A549 (cell line): Measurements from ENCODE around the gene SHBG. TPM values are rescaled to one million over a fixed set of nuclear protein-coding genes. Genes with fewer than 3 reads are reported as not detected.

ENCODE experiments used
- ATAC-seq, 2 experiments: fragments of 200-7000 bp in 1 of 2; fragments of >200 bp in 1 of 2; cut with Nextera tagmentation in 1 of 2; cut with Tn5 transposase in 1 of 2; 3 replicates each; pipeline versions ENCODE4 v1.8.0 to v1.9.1; 2018 to 2020; ENCODE audit warnings: mild to moderate bottlenecking in 1 of 2, moderate library complexity in 1 of 2
- CTCF ChIA-PET: fragments of 300-600 bp; sonication (Branson Sonifier 250); formaldehyde crosslinking; extraction: SDS; loops from one replicate; lab custom pipeline; 2021; ENCODE audit warnings: antibody characterized with exemption, inconsistent platforms; lab: Yijun Ruan, JAX
- POLR2A ChIA-PET: fragments of 350-600 bp; formaldehyde crosslinking; extraction: SDS; loops from one replicate; lab custom pipeline; 2021; ENCODE audit warnings: antibody characterized with exemption, inconsistent platforms; lab: Yijun Ruan, JAX
- DNase-seq, 2 experiments: peaks; one replicate each; pipeline versions ENCODE4 v3.0.0 to v3.0.0-alpha.2; 2011 to 2016; ENCODE audit warnings: low read depth in 1 of 2, low spot score in 1 of 2
- FAIRE-seq: peaks from 2 replicates; lab custom pipeline; 2011; peaks lifted over from hg19 to GRCh38; lab: Jason Lieb, UNC
- H3K27ac ChIP-seq, 2 experiments: fragments of >200 bp; sonication (Bioruptor Twin); formaldehyde crosslinking; 3 replicates each; pipeline ENCODE4 v1.5.1; 2016 to 2017
- H3K4me1 ChIP-seq: fragments of >200 bp; sonication (Bioruptor Twin); formaldehyde crosslinking; 3 replicates; pipeline ENCODE4 v1.6.1; 2016
- H3K4me2 ChIP-seq: fragments of >200 bp; sonication (Bioruptor Twin); formaldehyde crosslinking; 3 replicates; pipeline ENCODE4 v1.6.1; 2016
- H3K4me3 ChIP-seq: fragments of >200 bp; sonication (Bioruptor Twin); formaldehyde crosslinking; 3 replicates; pipeline ENCODE4 v1.5.1; 2016
- H3K9me3 ChIP-seq: fragments of >200 bp; sonication (Bioruptor Twin); formaldehyde crosslinking; 3 replicates; pipeline ENCODE4 v1.6.1; 2016
- BCL3 ChIP-seq: fragments of >200 bp; sonication (Bioruptor Twin); formaldehyde crosslinking; IDR thresholded peaks from 3 replicates; pipeline ENCODE4 v1.6.1; 2016
- BHLHE40 ChIP-seq: IDR thresholded peaks from 2 replicates; pipeline ENCODE4 v1.6.1; 2012; ENCODE audit warnings: low read depth, low read length, inconsistent platforms
- CEBPB ChIP-seq, 2 experiments: fragments of >200 bp in 1 of 2; sonication (Bioruptor Twin) in 1 of 2; formaldehyde crosslinking in 1 of 2; IDR thresholded peaks; 2 replicates each; pipeline ENCODE4 v1.6.1; 2012 to 2016
- CHD2 ChIP-seq: fragments of 150-350 bp; IDR thresholded peaks from 2 replicates; pipeline ENCODE4 v1.6.1; 2014; ENCODE audit warnings: low read length; ENCODE audit not compliant: partially characterized antibody
- CTCF ChIP-seq: fragments of >200 bp; sonication (Bioruptor Twin); formaldehyde crosslinking; IDR thresholded peaks from 3 replicates; pipeline ENCODE4 v1.5.1; 2016
- E2F6 ChIP-seq: IDR thresholded peaks from 2 replicates; pipeline ENCODE4 v1.6.1; 2012; ENCODE audit warnings: low read depth, borderline replicate concordance
- EHF ChIP-seq: fragments of 250-450 bp; sonication (Bioruptor Pico); IDR thresholded peaks from 2 replicates; pipeline ENCODE4 v1.5.0; 2020; ENCODE audit warnings: mild to moderate bottlenecking
- EP300 ChIP-seq, 2 experiments: fragments of >200 bp; sonication (Bioruptor Twin); formaldehyde crosslinking; IDR thresholded peaks; 2 replicates in 1 of 2; 3 replicates in 1 of 2; pipeline ENCODE4 v1.6.1; 2016 to 2017
- ESRRA ChIP-seq: fragments of 150-350 bp; IDR thresholded peaks from 2 replicates; pipeline ENCODE4 v1.6.1; 2014; ENCODE audit warnings: mild to moderate bottlenecking, low read length, borderline replicate concordance
- FOSB ChIP-seq: fragments of 250-450 bp; sonication (Bioruptor Pico); IDR thresholded peaks from 2 replicates; pipeline ENCODE4 v1.5.0; 2020; ENCODE audit warnings: mild to moderate bottlenecking, moderate library complexity
- FOXS1 ChIP-seq: fragments of 250-450 bp; sonication (Bioruptor Pico); IDR thresholded peaks from 2 replicates; pipeline ENCODE4 v1.5.0; 2020; ENCODE audit warnings: mild to moderate bottlenecking, moderate library complexity
- KDM1A ChIP-seq: fragments of 200-600 bp; sonication (generic); IDR thresholded peaks from 2 replicates; pipeline ENCODE4 v1.6.1; 2016; ENCODE audit warnings: low read depth, mild to moderate bottlenecking
- MAFK ChIP-seq: fragments of 450-650 bp; IDR thresholded peaks from 2 replicates; pipeline ENCODE4 v1.6.1; 2014; ENCODE audit not compliant: partially characterized antibody
- MAX ChIP-seq: IDR thresholded peaks from 2 replicates; pipeline ENCODE4 v1.6.1; 2012
- PBX3 ChIP-seq: IDR thresholded peaks from 2 replicates; pipeline ENCODE4 v1.6.1; 2012
- POLR2A ChIP-seq: IDR thresholded peaks from 2 replicates; pipeline ENCODE4 v1.6.1; 2012; ENCODE audit warnings: mild to moderate bottlenecking, low read length
- RAD21 ChIP-seq, 2 experiments: fragments of >200 bp in 1 of 2; sonication (Bioruptor Twin) in 1 of 2; formaldehyde crosslinking in 1 of 2; IDR thresholded peaks in 1 of 2; conservative IDR thresholded peaks in 1 of 2; 2 replicates in 1 of 2; 3 replicates in 1 of 2; pipeline ENCODE4 v1.6.1; 2012 to 2018; ENCODE audit warnings: inconsistent platforms in 1 of 2
- RFX5 ChIP-seq: fragments of 450-650 bp; IDR thresholded peaks from 2 replicates; pipeline ENCODE4 v1.7.1; 2014; ENCODE audit warnings: antibody characterized with exemption, mild to moderate bottlenecking, moderate library complexity
- RNF2 ChIP-seq: fragments of 200-600 bp; sonication (generic); IDR thresholded peaks from 2 replicates; pipeline ENCODE4 v1.6.1; 2016; ENCODE audit warnings: low read depth, mild to moderate bottlenecking, antibody characterized with exemption, moderate library complexity, borderline replicate concordance
- SMC3 ChIP-seq: fragments of >200 bp; sonication (Bioruptor Twin); formaldehyde crosslinking; IDR thresholded peaks from 3 replicates; pipeline ENCODE4 v1.6.1; 2018; ENCODE audit warnings: inconsistent platforms
- TFCP2L1 ChIP-seq: fragments of 250-450 bp; sonication (Bioruptor Pico); IDR thresholded peaks from 2 replicates; pipeline ENCODE4 v1.5.0; 2021; ENCODE audit warnings: mild to moderate bottlenecking
- USF2 ChIP-seq: fragments of 450-650 bp; IDR thresholded peaks from 2 replicates; pipeline ENCODE4 v1.6.1; 2014; ENCODE audit warnings: antibody characterized with exemption
- ZFP36 ChIP-seq: fragments of 450-650 bp; IDR thresholded peaks from 2 replicates; pipeline ENCODE4 v1.6.1; 2014; ENCODE audit warnings: borderline replicate concordance; ENCODE audit not compliant: partially characterized antibody
- ZNF302 ChIP-seq: fragments of 250-450 bp; sonication (Bioruptor Pico); IDR thresholded peaks from 2 replicates; pipeline ENCODE4 v1.9.0; 2021; ENCODE audit warnings: inconsistent platforms, mild to moderate bottlenecking, moderate library complexity
- WGBS: methylation state at CpG from one replicate; pipeline ENCODE4 v1.1.6; 2017; ENCODE audit errors: missing lambda C conversion rate; 5-methylcytosine and 5-hydroxymethylcytosine counted together
- polyA plus RNA-seq, 4 experiments: library from polyadenylated mRNA; depleted of rRNA in 3 of 4; stranded (reverse); fragments of >200 nt; fragmentation: RNase III in 1 of 4; extraction: RNeasy Plus Mini Kit Qiagen cat#74134 plus additional on column Dnase treatment in 1 of 4; gene quantifications; 2 replicates in 3 of 4; 3 replicates in 1 of 4; pipeline ENCODE4 v1.2.3, GENCODE V29; 2011 to 2017

Gene SHBG
- polyA plus RNA-seq, 2 of the 4 experiments (the other 2 are of a cell fraction): 0.31 to 0.63 TPM

- peak; percentile 86 for TF ChIP-seq ZNF302
- no peak for TF ChIP-seq CHD2
- no peak for TF ChIP-seq MAFK
- TF ChIP-seq CEBPB (IDR thresholded peaks at IDR 0.05): no peak; a peak in 1 of 4 replicates
- TF ChIP-seq TFCP2L1 (CRISPR knock-in tag): peak; percentile 69; the same call in 1 of the 2 replicates
- peak; percentile 99 for TF ChIP-seq MAX
- no peak for TF ChIP-seq ZFP36
- TF ChIP-seq EP300 (IDR thresholded peaks at IDR 0.05): no peak
- TF ChIP-seq RAD21 (conservative IDR thresholded peaks at IDR 0.05 in 1 of 2, IDR thresholded peaks at IDR 0.05 in 1 of 2): no peak
Observed at GRCh38 chr17:7583253-7584109, 46.5 kb upstream of the SHBG start, which contains the start of gene MPDU1 (continued).

- FAIRE-seq (peak; percentile 94), DNase-seq (peak; percentile 85 to 89), ATAC-seq (peak; percentile 41 to 47)
- H3K27ac ChIP-seq: peak overlapping the region in 1 of 2 experiments; percentile 32; a peak in 2 of 6 replicates
- no peak overlapping the region for H3K4me3 ChIP-seq
- POLR2A ChIA-PET: interaction anchor here (0.9 to 5.0 kb wide), 5 partner anchors 9 to 107 kb away, joined by 3 to 97 read pairs (median 3); partner anchors contain the start of genes FXR2, TP53, WRAP53 and ZBTB4
- no peak overlapping the region for H3K4me2 ChIP-seq
- H3K4me1 ChIP-seq: peaks cover 48% of the 10 kb centered on the region
- TF ChIP-seq KDM1A: no peak
- peak; percentile 73 for TF ChIP-seq CTCF
- TF ChIP-seq SMC3: peak; percentile 31; the same call in 2 of the 3 replicates
- TF ChIP-seq TFCP2L1 (CRISPR knock-in tag): no peak
- TF ChIP-seq ESRRA: peak; percentile 83; the same call in 1 of the 2 replicates
- peak; percentile 48 to 65; a peak in 4 of 5 replicates for TF ChIP-seq RAD21 (conservative IDR thresholded peaks at IDR 0.05 in 1 of 2, IDR thresholded peaks at IDR 0.05 in 1 of 2)
- TF ChIP-seq RNF2: no peak
- no peak for TF ChIP-seq PBX3
- WGBS: 51% methylated on average over 9 of the region's 9 CpGs
- H3K9me3 ChIP-seq: no peaks in the 10 kb centered on the region
- CTCF ChIA-PET: interaction anchor here (0.5 to 12.1 kb wide), 31 partner anchors 9 to 473 kb away, joined by 3 to 184 read pairs (median 4); partner anchors contain the start of genes DNAH2, FXR2, SAT2 and TP53
Observed at GRCh38 chr17:7586673-7587419, 43.1 kb upstream of the SHBG start.

GRCh38 chr17:7587420-7588151 lies 42.3 kb upstream of the SHBG start:
- FAIRE-seq (no peak), ATAC-seq (no peak)
- H3K4me3 ChIP-seq: no peak overlapping the region
- TF ChIP-seq FOXS1 (no peak), ZNF302 (no peak), EHF (CRISPR knock-in tag) (no peak), POLR2A (no peak), BCL3 (no peak), RFX5 (no peak), MAFK (no peak), EP300 (IDR thresholded peaks at IDR 0.05) (no peak), BHLHE40 (no peak), USF2 (no peak), E2F6 (no peak), FOSB (no peak)

More at GRCh38 chr17:7587420-7588151, 42.3 kb upstream of the SHBG start:
- Histone ChIP-seq H3K4me1 (peaks cover 44% of the 10 kb centered on the region), H3K9me3 (no peaks in the 10 kb centered on the region), H3K4me2 (no peak overlapping the region), H3K27ac (0 out of 6 replicates have a peak overlapping the region, but pooled peaks of 1 of the 2 experiments have one; percentile 3)
- WGBS: 83% methylated on average over 12 of the region's 12 CpGs
- no peak for DNase-seq
- POLR2A ChIA-PET: interaction anchor here (0.9 to 5.0 kb wide), 6 partner anchors 8 to 108 kb away, joined by 3 to 97 read pairs (median 3); partner anchors contain the start of genes FXR2, TP53, WRAP53 and ZBTB4
- CTCF ChIA-PET: interaction anchor here (0.5 to 12.1 kb wide), 27 partner anchors 8 to 472 kb away, joined by 3 to 184 read pairs (median 4); partner anchors contain the start of genes DNAH2, FXR2, SAT2 and TP53
